A673 (cell line): ENCODE results near the gene WTAP. TPM values are rescaled to one million over a fixed set of nuclear protein-coding genes. Genes with fewer than 3 reads are reported as not detected.

Experiments
- BruUV-seq: library from RNA; stranded (reverse); fragments of 400-500 nt; replicated peaks from 2 replicates; lab custom pipeline; 2021; lab: Mats Ljungman, UMichigan
- CTCF ChIA-PET: fragments of 300-600 bp; sonication (Branson Sonifier 250); formaldehyde crosslinking; loops from one replicate; lab custom pipeline; 2022; ENCODE audit warnings: antibody characterized with exemption; lab: Charles Lee
- POLR2A ChIA-PET: fragments of 300-600 bp; sonication (Branson Sonifier 250); formaldehyde crosslinking; loops from one replicate; lab custom pipeline; 2022; ENCODE audit warnings: antibody characterized with exemption; ENCODE audit not compliant: low non-redundant PET; lab: Charles Lee
- DNase-seq: peaks from one replicate; pipeline ENCODE4 v3.0.0-alpha.2; 2015; ENCODE audit warnings: low spot score
- H3K27ac ChIP-seq: fragments of 200-600 bp; sonication (generic); 2 replicates; pipeline ENCODE4 v1.5.1; 2016; ENCODE audit warnings: mixed run types, low read depth, mild to moderate bottlenecking, mixed read lengths, antibody characterized with exemption, low read length; ENCODE audit not compliant: poor library complexity, severe bottlenecking
- H3K27me3 ChIP-seq: fragments of 200-600 bp; sonication (generic); replicated peaks from 2 replicates; pipeline ENCODE4 v1.6.1; 2017; ENCODE audit warnings: mixed run types, low read depth, mild to moderate bottlenecking, mixed read lengths, antibody characterized with exemption, low read length; ENCODE audit not compliant: insufficient read depth, poor library complexity
- H3K36me3 ChIP-seq: fragments of 200-600 bp; sonication (generic); 2 replicates; pipeline ENCODE4 v1.6.1; 2016; ENCODE audit warnings: mixed run types, mild to moderate bottlenecking, mixed read lengths, antibody characterized with exemption, low read length; ENCODE audit not compliant: insufficient read depth, poor library complexity, severe bottlenecking
- H3K4me1 ChIP-seq: fragments of 200-600 bp; sonication (generic); 2 replicates; pipeline ENCODE4 v1.6.1; 2017; ENCODE audit warnings: mixed run types, mild to moderate bottlenecking, mixed read lengths, antibody characterized with exemption, low read length; ENCODE audit not compliant: insufficient read depth, poor library complexity, severe bottlenecking
- H3K4me3 ChIP-seq: fragments of 200-600 bp; sonication (generic); 2 replicates; pipeline ENCODE4 v1.5.1; 2016; ENCODE audit warnings: low read depth, mixed run types, mild to moderate bottlenecking, mixed read lengths, low read length; ENCODE audit not compliant: poor library complexity, severe bottlenecking
- H3K9me3 ChIP-seq: fragments of 200-600 bp; sonication (generic); 2 replicates; pipeline ENCODE4 v1.6.1; 2016; ENCODE audit warnings: mixed run types, low read depth, mild to moderate bottlenecking, mixed read lengths, antibody characterized with exemption, low read length; ENCODE audit not compliant: poor library complexity, severe bottlenecking
- CTCF ChIP-seq: fragments of 300-800, 200-600 bp; sonication (generic); conservative IDR thresholded peaks from 2 replicates; pipeline ENCODE4 v1.5.1; 2017; ENCODE audit warnings: low read depth, mild to moderate bottlenecking, antibody characterized with exemption, low read length, moderate library complexity, mixed read lengths
- EZH2 ChIP-seq: fragments of 200-600 bp; sonication (generic); IDR thresholded peaks from 2 replicates; pipeline ENCODE4 v1.6.1; 2017; ENCODE audit warnings: borderline replicate concordance, low read depth, mild to moderate bottlenecking, mixed read lengths, antibody characterized with exemption, low read length; ENCODE audit not compliant: poor library complexity, severe bottlenecking
- intact Hi-C: fragments of 100-400 bp; cut with micrococcal nuclease; formaldehyde crosslinking; loops from one replicate; pipeline ENCODE4 v1.10.0; 2022; ENCODE audit not compliant: unreplicated experiment
- total RNA-seq: library from RNA; stranded (reverse); gene quantifications from 2 replicates; pipeline ENCODE4 v1.2.3, GENCODE V29; 2021

The WTAP gene
- total RNA-seq, 1 experiment from 2014 or later = 109 TPM

- no peak for TF ChIP-seq CTCF
- Histone ChIP-seq H3K4me1 (peaks cover 7% of the 10 kb centered on the region), H3K36me3 (peaks cover 13% of the 10 kb centered on the region), H3K4me3 (peak overlapping the region; percentile 93), H3K27me3 (no peaks in the 10 kb centered on the region), H3K27ac (peak overlapping the region; percentile 99), H3K9me3 (no peaks in the 10 kb centered on the region)
- ChIA-PET POLR2A (interaction anchor here (0.7 kb wide), 1 partner anchor 10 kb away, joined by 3 read pairs; no protein-coding TSS in a partner anchor), CTCF (interaction anchor here (0.6 kb wide), 1 partner anchor 11 kb away, joined by 4 read pairs; no protein-coding TSS in a partner anchor)
- intact Hi-C loops = loop anchor here (1.0 to 5.0 kb wide), 2 partner anchors 36 to 61 kb away; partner anchors contain the start of genes SOD2 and TCP1
- no TSS peak for BruUV-seq
- peak; percentile 38 for DNase-seq
Measured at GRCh38 chr6:159727717-159728445, 575 bp downstream of the WTAP start.

DNA sequence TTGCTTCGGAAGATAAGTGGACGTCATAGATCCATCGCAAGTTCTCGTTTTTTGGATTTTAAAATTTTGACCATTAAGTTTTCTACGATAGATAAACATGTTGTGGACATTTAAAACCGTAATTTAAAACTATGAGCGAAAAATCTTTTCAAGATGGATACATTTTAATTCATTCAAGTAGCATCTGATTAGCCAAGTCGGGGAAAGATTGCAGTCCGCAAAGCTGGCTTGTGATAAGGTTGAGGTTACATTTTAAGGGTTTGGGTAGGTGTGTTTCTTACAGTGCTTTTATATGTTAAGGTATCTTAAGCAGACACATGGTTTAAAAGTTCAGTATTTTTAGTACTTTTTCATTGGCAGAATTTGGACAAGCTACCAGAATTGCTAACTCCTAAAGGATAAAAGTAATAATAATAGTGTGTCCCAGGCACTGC, 1.2 kb downstream of the WTAP start:
- Histone ChIP-seq H3K36me3 (peaks cover 10% of the 10 kb centered on the region), H3K9me3 (no peaks in the 10 kb centered on the region), H3K4me1 (peaks cover 7% of the 10 kb centered on the region), H3K27ac (peak overlapping the region; percentile 99), H3K27me3 (no peaks in the 10 kb centered on the region), H3K4me3 (peak overlapping the region; percentile 93)
- no peak for DNase-seq
- no peak for TF ChIP-seq CTCF
- TF ChIP-seq EZH2 = no peak
- no TSS peak for BruUV-seq
- intact Hi-C loops = loop anchor here (5.0 kb wide), 1 partner anchor 36 kb away; the partner anchor contains the start of gene SOD2
- POLR2A ChIA-PET = interaction anchor here (0.7 kb wide), 1 partner anchor 10 kb away, joined by 3 read pairs; no protein-coding TSS in a partner anchor
- CTCF ChIA-PET = no interaction called here

DNA sequence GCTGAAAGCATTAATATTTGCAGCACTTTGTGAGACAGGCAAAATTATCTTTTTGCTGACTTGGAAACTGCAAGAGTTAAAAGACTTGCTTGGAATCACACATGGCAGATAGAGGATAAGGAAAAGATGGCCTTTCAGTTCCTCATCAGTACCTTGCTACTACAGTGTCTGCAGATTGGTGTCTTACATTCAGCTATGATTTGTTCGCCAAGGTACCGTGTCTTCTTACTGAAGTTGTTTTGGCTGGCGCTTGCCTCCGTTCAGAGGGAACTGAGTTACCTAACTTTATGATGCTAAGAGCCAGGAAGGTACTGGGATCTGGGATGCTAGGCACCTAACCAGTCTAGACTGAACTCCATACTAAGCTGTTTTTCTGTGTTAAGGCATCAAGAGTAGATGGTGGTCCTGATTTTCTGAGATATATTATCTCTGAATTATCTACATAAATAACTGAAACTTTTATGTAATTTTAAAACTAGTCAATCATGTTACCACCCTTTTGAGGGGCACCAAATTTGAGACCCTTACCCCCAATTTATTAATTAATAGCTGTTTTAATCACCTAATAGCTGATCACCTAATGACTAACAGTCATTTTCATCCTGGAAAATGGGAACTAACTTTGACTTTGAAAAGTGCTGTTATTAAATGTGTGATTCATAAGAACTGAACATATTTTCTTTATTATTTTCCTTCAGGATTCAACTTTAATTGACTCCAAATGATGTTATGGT, 2.5 kb downstream of the WTAP start:
- no peak for TF ChIP-seq CTCF
- no peak for TF ChIP-seq EZH2
- POLR2A ChIA-PET = interaction anchor here (1.0 kb wide), 1 partner anchor 32 kb away, joined by 3 read pairs; the partner anchor contains the start of gene ACAT2
- intact Hi-C loops = loop anchor here (5.0 kb wide), 1 partner anchor 37 kb away; the partner anchor contains the start of gene SOD2
- Histone ChIP-seq H3K4me1 (peaks cover 10% of the 10 kb centered on the region), H3K4me3 (peak overlapping the region; percentile 93), H3K9me3 (no peaks in the 10 kb centered on the region), H3K27ac (no peak overlapping the region), H3K36me3 (peaks cover 5% of the 10 kb centered on the region), H3K27me3 (no peaks in the 10 kb centered on the region)
- CTCF ChIA-PET = no interaction called here
- no peak for DNase-seq
- BruUV-seq = no TSS peak
